Ishikawa (cell line): Measurements from ENCODE around the gene AP1AR.

Source experiments
- CEBPB ChIP-seq: IDR thresholded peaks from 2 replicates; pipeline ENCODE4 v1.6.1; 2012
- EGR1 ChIP-seq: IDR thresholded peaks from 2 replicates; pipeline ENCODE4 v1.6.1; 2012
- EP300 ChIP-seq: IDR thresholded peaks from 2 replicates; pipeline ENCODE4 v1.6.1; 2012; ENCODE audit warnings: borderline replicate concordance
- MAX ChIP-seq: IDR thresholded peaks from 2 replicates; pipeline ENCODE4 v1.6.1; 2012
- RAD21 ChIP-seq: IDR thresholded peaks from 2 replicates; pipeline ENCODE4 v1.6.1; 2012; ENCODE audit warnings: low read depth
- REST ChIP-seq: IDR thresholded peaks from 2 replicates; pipeline ENCODE4 v1.6.1; 2012; ENCODE audit warnings: low read depth, mild to moderate bottlenecking
- TAF1 ChIP-seq: IDR thresholded peaks from 2 replicates; pipeline ENCODE4 v1.6.1; 2012; ENCODE audit warnings: low read depth, mild to moderate bottlenecking
- TEAD4 ChIP-seq: IDR thresholded peaks from 2 replicates; pipeline ENCODE4 v1.6.1; 2012
- YY1 ChIP-seq: IDR thresholded peaks from 2 replicates; pipeline ENCODE4 v1.6.1; 2012; ENCODE audit warnings: low read depth
- ZBTB7A ChIP-seq: IDR thresholded peaks from 2 replicates; pipeline ENCODE4 v1.6.1; 2012; ENCODE audit warnings: low read depth

- TF ChIP-seq TAF1 (no peak), ZBTB7A (no peak), EP300 (no peak), RAD21 (no peak), MAX (no peak), CEBPB (no peak), REST (no peak), EGR1 (no peak), YY1 (no peak), TEAD4 (no peak)
Observed at GRCh38 chr4:112222219-112222955, 9.2 kb upstream of the AP1AR start.
